Pons (tissue), 1 donor: ENCODE measurements around the gene SDK1.
"Not testable (repeated sequence)": the region's sequence is repeated elsewhere in the genome, so short reads cannot be mapped to it uniquely, and the experiment has no call there.

ENCODE experiments used
- DNase-seq: peaks from one replicate; pipeline ENCODE4 v3.0.0-alpha.2; 2016; ENCODE audit warnings: low spot score

SDK1 gene

GRCh38 chr7:4076701-4077294 lies 775.7 kb downstream of the SDK1 start:
- DNase-seq, result no peak

GRCh38 chr7:4077980-4078379 lies 776.9 kb downstream of the SDK1 start:
- DNase-seq, result no peak

GRCh38 chr7:4078580-4078979 lies 777.5 kb downstream of the SDK1 start:
- DNase-seq, result no peak

- DNase-seq, result no peak
Observed at GRCh38 chr7:4079366-4079765, 778.3 kb downstream of the SDK1 start.

GRCh38 chr7:4079956-4080355 lies 778.9 kb downstream of the SDK1 start:
- no peak for DNase-seq

- no peak for DNase-seq
Observed at GRCh38 chr7:4080954-4081353, 779.9 kb downstream of the SDK1 start.

- DNase-seq, result no peak
Observed at GRCh38 chr7:4083513-4083912, 782.5 kb downstream of the SDK1 start.

GRCh38 chr7:4084271-4084670 lies 783.2 kb downstream of the SDK1 start:
- DNase-seq, result no peak

GRCh38 chr7:4085937-4086691 lies 785.1 kb downstream of the SDK1 start:
- no peak for DNase-seq

- no peak for DNase-seq
Observed at GRCh38 chr7:4086723-4087122, 785.7 kb downstream of the SDK1 start.

GRCh38 chr7:4091767-4092166 lies 790.7 kb downstream of the SDK1 start:
- no peak for DNase-seq

- no peak for DNase-seq
Observed at GRCh38 chr7:4093035-4093434, 792.0 kb downstream of the SDK1 start.

GRCh38 chr7:4093483-4093882 lies 792.4 kb downstream of the SDK1 start:
- no peak for DNase-seq

GRCh38 chr7:4094158-4094557 lies 793.1 kb downstream of the SDK1 start:
- DNase-seq, result not testable (repeated sequence)

- DNase-seq, result no peak
Observed at GRCh38 chr7:4097001-4097609, 796.1 kb downstream of the SDK1 start.

GRCh38 chr7:4098169-4098568 lies 797.1 kb downstream of the SDK1 start:
- no peak for DNase-seq

- DNase-seq, result no peak
Observed at GRCh38 chr7:4099651-4100050, 798.6 kb downstream of the SDK1 start.

GRCh38 chr7:4100148-4100547 lies 799.1 kb downstream of the SDK1 start:
- DNase-seq, result no peak

GRCh38 chr7:4100691-4101090 lies 799.6 kb downstream of the SDK1 start:
- no peak for DNase-seq

GRCh38 chr7:4102231-4102841 lies 801.3 kb downstream of the SDK1 start:
- no peak for DNase-seq

GRCh38 chr7:4103352-4104091 lies 802.5 kb downstream of the SDK1 start:
- DNase-seq, result no peak

GRCh38 chr7:4107839-4108238 lies 806.8 kb downstream of the SDK1 start:
- no peak for DNase-seq
